Kasumi-1 (cell line): ENCODE data around the gene TMC3.
A peak's percentile ranks its signal among the peaks of the same experiment; 100 is the strongest.

Source experiments
- DNase-seq, 2 experiments: peaks; one replicate each; lab custom pipeline; 2025; lab: John Stamatoyannopoulos, UW

Gene TMC3

GRCh38 chr15:81297603-81298575, 76.1 kb downstream of the TMC3 start:
- DNase-seq = no peak

DNA sequence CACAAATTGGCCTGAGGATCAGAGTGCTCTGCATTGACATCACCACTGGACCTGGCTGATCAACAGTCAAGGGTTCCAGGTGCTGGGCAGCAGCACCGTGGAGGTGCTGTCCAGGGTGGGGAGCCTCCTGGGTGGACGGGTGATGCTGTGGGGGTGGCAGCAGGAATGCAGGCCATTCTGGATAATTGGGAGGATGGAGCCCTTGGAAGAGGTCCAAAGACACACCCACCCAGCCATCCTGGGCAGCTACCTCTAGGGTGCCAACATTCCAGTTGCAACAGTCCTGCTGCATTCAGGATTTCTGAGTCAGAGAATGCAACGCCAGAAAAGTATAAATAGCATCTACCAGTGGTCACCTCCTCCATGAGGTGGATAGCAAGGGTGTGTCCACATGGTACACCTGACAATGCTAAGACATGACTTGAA, 76.9 kb downstream of the TMC3 start:
- DNase-seq = no peak

DNA sequence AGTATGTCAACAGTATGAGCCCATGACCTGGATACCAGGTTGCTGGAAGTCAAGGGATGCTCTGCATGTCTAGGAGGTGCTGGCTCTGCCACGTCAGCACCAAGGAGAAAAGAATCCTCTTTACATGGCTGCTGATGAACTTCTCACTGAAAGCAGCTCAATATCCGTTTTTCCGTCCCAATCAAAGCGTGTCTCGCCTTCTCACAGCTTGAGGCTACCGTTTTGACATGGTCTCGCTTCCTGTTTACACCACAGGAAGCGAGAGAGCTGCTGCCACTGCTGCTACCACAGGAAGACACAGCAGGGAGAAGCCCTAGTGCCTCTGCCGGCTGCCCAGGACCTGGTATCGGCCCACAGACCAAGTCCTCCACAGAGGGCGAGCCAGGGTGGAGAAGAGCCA, 77.3 kb downstream of the TMC3 start:
- peak; percentile 96 to 98 for DNase-seq

DNA sequence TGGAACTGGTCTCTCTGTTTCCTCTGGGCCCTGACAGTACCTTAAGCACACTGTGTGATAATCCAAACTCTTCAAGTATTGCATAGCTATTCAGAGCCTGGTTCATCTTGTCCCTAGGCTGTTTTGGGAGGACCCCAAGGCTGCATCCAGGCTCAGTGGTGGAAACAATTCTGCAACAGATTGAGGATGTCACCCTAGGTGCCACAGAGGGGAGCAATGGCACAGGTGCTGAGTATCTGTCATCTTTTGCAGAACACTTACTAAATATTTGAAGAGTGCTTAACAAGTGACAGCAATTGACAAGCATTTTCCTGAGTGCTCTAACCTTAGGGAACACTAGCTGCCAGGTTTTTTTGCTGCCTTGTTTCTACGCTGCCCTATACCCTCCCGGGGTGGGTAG, 77.8 kb downstream of the TMC3 start:
- no peak for DNase-seq

GRCh38 chr15:81295486-81296121, 78.4 kb downstream of the TMC3 start:
- no peak for DNase-seq

DNA sequence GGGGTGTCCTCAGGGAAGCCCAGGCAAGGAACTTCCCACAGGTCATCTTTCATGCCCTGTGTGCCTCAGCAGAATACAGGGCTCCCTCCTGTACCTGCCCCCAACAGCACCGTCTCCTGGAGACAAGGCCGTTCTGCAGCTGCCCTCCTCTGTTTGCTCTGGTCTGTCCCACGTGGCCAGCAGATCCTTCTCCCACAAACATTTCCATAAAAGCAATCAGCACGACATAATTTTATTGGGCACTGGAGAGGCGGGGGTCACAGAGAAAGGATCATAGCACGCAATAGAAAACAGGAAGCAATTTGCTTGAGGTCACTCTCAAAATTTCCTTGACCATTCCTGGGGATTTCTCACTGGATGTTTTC, 79.5 kb downstream of the TMC3 start:
- no peak for DNase-seq

- DNase-seq = peak; percentile 90 to 93
Observed at GRCh38 chr15:81293728-81294515, 80.1 kb downstream of the TMC3 start.

- DNase-seq = no peak
Observed at GRCh38 chr15:81292523-81293001, 81.5 kb downstream of the TMC3 start.

DNA sequence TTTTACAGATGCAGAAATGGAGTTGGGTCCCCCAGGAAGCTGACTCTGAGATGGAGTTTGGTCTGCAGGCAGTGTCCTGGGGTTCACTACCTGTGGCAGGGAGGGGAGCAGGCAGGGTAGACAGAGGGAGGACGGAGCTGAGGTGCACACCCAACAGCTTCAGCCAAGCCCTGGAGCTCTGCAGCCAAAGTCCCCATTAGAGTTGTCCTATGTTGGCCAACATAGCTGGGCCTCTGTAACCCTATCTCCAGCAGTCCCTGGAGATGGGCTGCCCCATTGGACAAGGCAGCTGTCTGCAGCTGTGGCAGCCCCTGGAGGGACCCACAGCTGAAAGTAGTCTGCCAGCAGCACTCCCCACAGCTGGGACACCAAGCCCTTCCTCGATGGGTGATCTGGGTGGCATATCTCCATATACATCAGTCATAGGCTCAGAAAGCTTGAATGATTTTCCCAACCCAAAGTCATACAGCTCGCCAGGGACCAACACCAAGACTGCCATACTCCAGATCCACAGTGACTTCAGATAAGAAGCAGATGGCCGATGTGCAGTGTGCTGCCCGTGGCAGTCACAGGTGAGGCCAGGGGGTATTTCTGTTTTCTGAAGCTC, 82.0 kb downstream of the TMC3 start:
- no peak for DNase-seq

GRCh38 chr15:81289910-81290309, 84.1 kb downstream of the TMC3 start:
- no peak for DNase-seq

- no peak for DNase-seq
Observed at GRCh38 chr15:81288616-81289015, 85.4 kb downstream of the TMC3 start.

- DNase-seq = no peak
Observed at GRCh38 chr15:81288040-81288439, 86.0 kb downstream of the TMC3 start.

DNA sequence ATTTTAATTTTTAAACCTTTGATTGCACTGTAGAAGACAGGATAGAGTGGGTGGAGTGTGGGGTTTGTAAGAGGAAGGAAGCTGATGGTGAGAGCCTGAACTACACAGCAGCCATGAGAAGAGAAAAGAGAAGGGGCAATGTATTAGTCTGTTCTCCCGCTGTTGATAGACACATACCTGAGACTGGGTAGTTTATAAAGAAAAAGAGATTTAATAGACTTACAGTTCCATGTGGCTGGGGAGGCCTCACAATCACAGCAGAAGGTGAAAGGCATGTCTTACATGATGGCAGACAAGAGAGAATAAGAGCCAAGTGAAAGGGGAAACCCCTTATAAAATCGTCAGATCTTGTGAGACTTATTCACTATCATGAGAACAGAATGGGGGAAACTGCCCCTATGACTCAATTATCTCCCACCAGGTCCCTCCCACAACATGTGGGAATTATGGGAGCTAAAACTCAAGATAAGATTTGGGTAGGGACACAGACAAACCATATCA, 87.3 kb downstream of the TMC3 start:
- peak; percentile 65 to 73 for DNase-seq

GRCh38 chr15:81285461-81285860, 88.6 kb downstream of the TMC3 start:
- DNase-seq = no peak

DNA sequence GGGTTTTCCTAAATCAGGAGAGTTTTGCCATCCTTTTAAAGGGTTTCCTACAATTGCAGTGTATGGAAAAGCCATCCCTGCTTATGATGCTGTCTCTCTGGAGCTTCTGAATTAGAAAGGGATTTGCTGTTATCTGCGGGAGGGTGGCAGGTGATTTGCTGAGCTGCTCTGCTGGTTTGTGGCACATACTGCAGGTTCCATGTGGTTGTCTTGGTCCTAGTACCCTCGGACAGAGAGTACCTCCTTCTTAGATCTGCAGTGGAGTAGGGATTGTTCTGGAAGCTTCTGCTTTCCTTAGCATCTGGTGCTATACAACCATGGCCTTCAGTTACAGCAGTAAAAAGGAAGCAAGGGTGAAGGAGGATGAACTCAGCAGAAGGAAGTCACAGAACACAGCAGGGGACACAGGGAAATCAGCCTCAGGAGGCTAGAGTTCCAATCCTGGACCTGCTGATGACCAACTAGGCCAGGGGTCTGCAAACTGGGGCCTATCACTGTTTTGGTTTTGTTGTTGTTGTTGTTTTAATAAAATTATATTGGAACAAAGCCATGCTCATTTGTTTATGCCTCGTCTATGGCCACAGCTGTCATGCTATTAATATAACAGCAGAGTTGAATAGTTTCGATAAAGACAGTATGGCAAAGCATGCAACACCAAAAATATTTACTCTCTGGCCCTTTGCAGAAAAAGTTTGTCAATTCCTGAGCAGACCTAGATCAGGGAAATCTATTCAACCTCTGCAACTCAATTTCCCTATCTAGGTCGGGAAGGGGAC, 89.6 kb downstream of the TMC3 start:
- DNase-seq = peak; percentile 30 to 50

GRCh38 chr15:81282911-81283310, 91.1 kb downstream of the TMC3 start:
- DNase-seq = no peak

DNA sequence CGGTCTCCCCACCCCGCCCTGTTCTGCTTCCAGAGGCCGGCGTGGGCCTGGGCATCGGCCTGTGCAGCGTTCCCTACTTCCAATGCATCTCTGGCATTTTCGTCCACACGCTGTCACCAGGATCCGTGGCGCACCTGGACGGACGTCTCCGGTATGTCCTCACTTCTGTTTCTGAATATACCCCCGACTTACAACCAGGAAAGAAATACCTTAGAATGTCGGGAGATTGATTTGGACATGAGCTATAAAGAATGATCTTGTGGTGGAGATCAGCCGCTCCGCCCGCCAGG, 91.5 kb downstream of the TMC3 start:
- no peak for DNase-seq

GRCh38 chr15:81281766-81282605, 92.0 kb downstream of the TMC3 start:
- no peak for DNase-seq

GRCh38 chr15:81281456-81281735, 92.6 kb downstream of the TMC3 start:
- no peak for DNase-seq
